CD8-positive, alpha-beta memory T cell (primary cell): ENCODE results near the gene TMEM109. TPM values are rescaled to one million over a fixed set of nuclear protein-coding genes. Genes with fewer than 3 reads are reported as not detected.

Experiments used
- CTCF ChIA-PET: fragments of 350-600 bp; sonication (Branson Sonifier 250); formaldehyde crosslinking; loops from one replicate; lab custom pipeline; 2021; ENCODE audit warnings: antibody characterized with exemption; lab: Charles Lee
- POLR2A ChIA-PET: fragments of 350-600 bp; sonication (Branson Sonifier 250); formaldehyde crosslinking; loops from one replicate; lab custom pipeline; 2021; ENCODE audit warnings: antibody characterized with exemption; lab: Charles Lee
- DNase-seq, 5 donors: peaks; one replicate each; pipeline versions ENCODE4 v3.0.0 to v3.0.0-alpha.2; 2020 to 2022; ENCODE audit warnings: mixed read lengths in 1 of 5
- H3K27ac ChIP-seq: one replicate; pipeline ENCODE4 v1.7.0; 2013; ENCODE audit warnings: low read depth, mild to moderate bottlenecking, low read length, moderate library complexity
- H3K27me3 ChIP-seq: 2 replicates; pipeline ENCODE4 v1.7.0; 2013; ENCODE audit warnings: low read length, mild to moderate bottlenecking; ENCODE audit not compliant: insufficient read depth, poor library complexity, severe bottlenecking
- H3K36me3 ChIP-seq: 2 replicates; pipeline ENCODE4 v1.7.0; 2013; ENCODE audit warnings: mild to moderate bottlenecking, low read length, moderate library complexity; ENCODE audit not compliant: insufficient read depth
- H3K4me1 ChIP-seq: 2 replicates; pipeline ENCODE4 v1.7.0; 2013; ENCODE audit warnings: mild to moderate bottlenecking, low read length, moderate library complexity; ENCODE audit not compliant: insufficient read depth
- H3K4me3 ChIP-seq: 2 replicates; pipeline ENCODE4 v1.7.0; 2013; ENCODE audit warnings: mild to moderate bottlenecking, low read length
- H3K9me3 ChIP-seq: 2 replicates; pipeline ENCODE4 v1.7.0; 2013; ENCODE audit warnings: mild to moderate bottlenecking, low read length
- H3K27ac Mint-ChIP-seq, 8 donors: one replicate each; pipeline ENCODE4 v1.8.0; 2020 to 2021; ENCODE audit warnings: mixed read lengths in 8 of 8, mild to moderate bottlenecking in 6 of 8, inconsistent platforms in 3 of 8, moderate library complexity in 3 of 8
- H3K27me3 Mint-ChIP-seq, 2 donors: one replicate each; pipeline ENCODE4 v1.8.0; 2020 to 2021; ENCODE audit warnings: mixed read lengths in 2 of 2, mild to moderate bottlenecking in 1 of 2, moderate library complexity in 1 of 2
- H3K36me3 Mint-ChIP-seq, 3 donors: one replicate each; pipeline ENCODE4 v1.8.0; 2020 to 2021; ENCODE audit warnings: mixed read lengths in 3 of 3, inconsistent platforms in 1 of 3, mild to moderate bottlenecking in 1 of 3
- H3K4me1 Mint-ChIP-seq, 3 donors: one replicate each; pipeline ENCODE4 v1.8.0; 2020 to 2021; ENCODE audit warnings: mixed read lengths in 3 of 3, inconsistent platforms in 1 of 3, mild to moderate bottlenecking in 1 of 3
- H3K4me3 Mint-ChIP-seq, 7 donors: one replicate each; pipeline ENCODE4 v1.8.0; 2020 to 2021; ENCODE audit warnings: mixed read lengths in 7 of 7, mild to moderate bottlenecking in 6 of 7, moderate library complexity in 4 of 7, inconsistent platforms in 2 of 7
- H3K9me3 Mint-ChIP-seq, 5 donors: one replicate each; pipeline ENCODE4 v1.8.0; 2020 to 2022; ENCODE audit warnings: mixed read lengths in 5 of 5, mild to moderate bottlenecking in 3 of 5, moderate library complexity in 2 of 5, inconsistent platforms in 1 of 5
- polyA plus RNA-seq: library from polyadenylated mRNA; unstranded; fragments of 300-500 nt; fragmentation: Illumina TruSeq; gene quantifications from one replicate; pipeline ENCODE4 v1.2.3, GENCODE V29; 2021
- total RNA-seq, 2 experiments: library from RNA; stranded (reverse); gene quantifications; one replicate each; pipeline ENCODE4 v1.2.3, GENCODE V29; 2021

The TMEM109 gene
- total and polyA plus RNA-seq, 3 experiments from 2014 or later: 144 to 396 (median 147) TPM

DNA sequence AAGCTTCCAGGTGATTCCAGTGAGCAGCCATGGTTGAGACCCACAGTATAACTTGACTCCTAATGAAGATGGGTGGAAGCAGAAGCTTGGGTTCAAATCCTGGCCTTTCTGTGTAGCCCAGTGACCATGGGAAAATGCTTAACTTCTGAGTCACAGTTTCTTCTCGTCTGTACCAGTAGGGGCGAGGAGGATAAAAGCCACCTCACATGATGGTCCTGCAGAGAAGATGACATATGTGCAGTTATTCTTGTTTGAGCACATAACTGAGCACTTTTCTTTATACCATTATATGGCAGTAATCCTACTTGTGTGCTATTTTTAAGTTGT is 4.9 kb downstream of the TMEM109 start:
- Mint-ChIP-seq H3K27ac (no peak overlapping the region), H3K4me1 (peaks cover 30 to 50% (median 36%) of the 10 kb centered on the region in 3 donors), H3K36me3 (peaks cover 22 to 60% (median 25%) of the 10 kb centered on the region in 3 donors), H3K9me3 (no peaks in the 10 kb centered on the region), H3K27me3 (peaks cover 4 to 7% of the 10 kb centered on the region in 2 donors), H3K4me3 (no peak overlapping the region)
- no peak overlapping the region for H3K4me3 ChIP-seq
- H3K27me3 ChIP-seq: peaks cover 5% of the 10 kb centered on the region
- H3K4me1 ChIP-seq: peaks cover 20% of the 10 kb centered on the region
- DNase-seq: no peak
- no peaks in the 10 kb centered on the region for H3K9me3 ChIP-seq
- H3K36me3 ChIP-seq: peaks cover 39% of the 10 kb centered on the region
- no peak overlapping the region for H3K27ac ChIP-seq
- ChIA-PET POLR2A (no interaction called here), CTCF (interaction anchor here (1.3 to 1.8 kb wide), 3 partner anchors 9 to 269 kb away, joined by 3 to 5 read pairs (median 3); no protein-coding TSS in a partner anchor)

DNA sequence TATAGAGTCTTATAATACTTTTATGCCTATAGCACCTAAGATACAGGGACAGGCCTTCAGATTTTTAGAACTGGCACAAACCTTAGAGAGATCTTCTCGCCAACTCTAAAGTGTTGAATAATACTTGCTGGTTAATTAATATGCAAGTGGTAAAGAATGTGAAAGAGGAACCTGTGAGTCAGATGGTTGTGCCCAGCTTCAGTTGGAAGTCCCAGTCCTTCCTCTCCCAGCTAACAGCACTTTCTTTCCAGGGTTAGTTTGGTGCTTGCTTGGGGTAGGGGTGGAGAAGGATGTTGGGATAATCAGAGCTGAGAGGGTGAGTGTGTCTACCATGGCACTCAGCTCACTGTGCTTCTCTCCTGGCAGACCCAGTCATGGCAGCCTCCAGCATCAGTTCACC is 5.4 kb downstream of the TMEM109 start:
- CTCF ChIA-PET: interaction anchor here (1.4 to 1.8 kb wide), 2 partner anchors 89 to 268 kb away, joined by 3 to 5 read pairs; no protein-coding TSS in a partner anchor
- H3K4me1 Mint-ChIP-seq: peaks cover 31 to 50% (median 33%) of the 10 kb centered on the region in 3 donors
- no peak for DNase-seq
- peaks cover 22 to 58% (median 25%) of the 10 kb centered on the region in 3 donors for H3K36me3 Mint-ChIP-seq
- no peaks in the 10 kb centered on the region for H3K9me3 Mint-ChIP-seq
- no peak overlapping the region for H3K27ac Mint-ChIP-seq
- H3K9me3 ChIP-seq: no peaks in the 10 kb centered on the region
- POLR2A ChIA-PET: no interaction called here
- H3K4me1 ChIP-seq: peaks cover 23% of the 10 kb centered on the region
- no peak overlapping the region for H3K27ac ChIP-seq
- H3K4me3 Mint-ChIP-seq: no peak overlapping the region
- no peak overlapping the region for H3K4me3 ChIP-seq
- H3K27me3 ChIP-seq: peaks cover 8% of the 10 kb centered on the region
- peaks cover 39% of the 10 kb centered on the region for H3K36me3 ChIP-seq
- H3K27me3 Mint-ChIP-seq: peaks cover 4 to 7% of the 10 kb centered on the region in 2 donors

DNA sequence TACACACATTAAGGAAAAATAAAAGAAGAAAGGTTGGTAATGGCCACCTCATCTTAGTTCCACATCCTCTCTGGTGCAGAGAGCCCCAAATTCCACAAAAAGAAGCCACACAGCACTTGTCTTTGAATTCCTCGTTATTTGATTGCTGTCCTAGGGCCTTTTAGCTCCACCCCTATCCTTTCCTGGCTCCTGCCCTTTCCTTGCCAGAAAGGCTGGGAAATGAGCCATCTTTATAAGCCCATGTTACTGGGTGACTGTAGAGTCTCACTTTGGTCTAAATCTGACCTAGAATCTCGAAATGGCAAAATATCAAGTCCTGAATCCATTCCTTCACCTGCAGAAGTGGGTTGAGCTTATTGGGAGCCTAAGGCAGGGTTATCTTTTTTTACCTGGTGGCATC is 6.0 kb downstream of the TMEM109 start:
- H3K4me1 ChIP-seq: peaks cover 25% of the 10 kb centered on the region
- ChIA-PET CTCF (no interaction called here), POLR2A (interaction anchor here (1.5 kb wide), 1 partner anchor 14 kb away, joined by 4 read pairs; no protein-coding TSS in a partner anchor)
- no peak overlapping the region for H3K4me3 ChIP-seq
- Mint-ChIP-seq H3K4me1 (peaks cover 29 to 50% (median 32%) of the 10 kb centered on the region in 3 donors), H3K9me3 (no peaks in the 10 kb centered on the region), H3K36me3 (peaks cover 22 to 55% (median 25%) of the 10 kb centered on the region in 3 donors), H3K4me3 (peak overlapping the region in 1 of 7 donors; percentile 18), H3K27me3 (peaks cover 4 to 7% of the 10 kb centered on the region in 2 donors), H3K27ac (no peak overlapping the region)
- no peak for DNase-seq
- H3K27ac ChIP-seq: no peak overlapping the region
- H3K9me3 ChIP-seq: no peaks in the 10 kb centered on the region
- H3K36me3 ChIP-seq: peaks cover 39% of the 10 kb centered on the region
- peaks cover 11% of the 10 kb centered on the region for H3K27me3 ChIP-seq

DNA sequence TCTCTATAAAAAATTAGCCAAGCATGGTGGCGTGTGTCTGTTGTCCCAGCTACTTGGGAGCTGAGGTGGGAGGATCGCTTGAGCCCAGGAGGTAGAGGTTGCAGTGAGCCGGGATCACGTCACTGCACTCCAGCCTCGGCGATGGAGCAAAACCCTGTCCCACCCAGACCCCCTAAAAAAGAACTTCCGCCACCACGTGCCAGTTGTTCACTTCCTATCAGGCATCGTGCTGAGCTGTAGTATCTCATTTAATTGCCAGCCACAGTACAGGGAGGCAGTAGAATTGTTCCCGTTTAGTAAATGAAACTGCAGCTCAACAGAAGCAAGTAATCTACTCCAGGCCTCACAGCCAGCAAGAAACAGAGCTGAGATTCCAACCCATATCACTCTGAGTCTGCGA is 7.3 kb downstream of the TMEM109 start:
- peaks cover 18% of the 10 kb centered on the region for H3K4me1 ChIP-seq
- Mint-ChIP-seq H3K4me1 (peaks cover 25 to 47% (median 29%) of the 10 kb centered on the region in 3 donors), H3K27ac (no peak overlapping the region), H3K36me3 (peaks cover 22 to 52% (median 25%) of the 10 kb centered on the region in 3 donors), H3K27me3 (peaks cover 7 to 13% of the 10 kb centered on the region in 2 donors), H3K9me3 (no peaks in the 10 kb centered on the region), H3K4me3 (no peak overlapping the region)
- peaks cover 39% of the 10 kb centered on the region for H3K36me3 ChIP-seq
- no peaks in the 10 kb centered on the region for H3K9me3 ChIP-seq
- peaks cover 20% of the 10 kb centered on the region for H3K27me3 ChIP-seq
- H3K4me3 ChIP-seq: no peak overlapping the region
- ChIA-PET POLR2A (interaction anchor here (0.6 to 1.5 kb wide), 3 partner anchors 9 to 168 kb away, joined by 3 to 4 read pairs (median 4); no protein-coding TSS in a partner anchor), CTCF (interaction anchor here (0.9 to 1.0 kb wide), 2 partner anchors 22 to 266 kb away, joined by 3 to 5 read pairs; no protein-coding TSS in a partner anchor)
- DNase-seq: no peak
- no peak overlapping the region for H3K27ac ChIP-seq

DNA sequence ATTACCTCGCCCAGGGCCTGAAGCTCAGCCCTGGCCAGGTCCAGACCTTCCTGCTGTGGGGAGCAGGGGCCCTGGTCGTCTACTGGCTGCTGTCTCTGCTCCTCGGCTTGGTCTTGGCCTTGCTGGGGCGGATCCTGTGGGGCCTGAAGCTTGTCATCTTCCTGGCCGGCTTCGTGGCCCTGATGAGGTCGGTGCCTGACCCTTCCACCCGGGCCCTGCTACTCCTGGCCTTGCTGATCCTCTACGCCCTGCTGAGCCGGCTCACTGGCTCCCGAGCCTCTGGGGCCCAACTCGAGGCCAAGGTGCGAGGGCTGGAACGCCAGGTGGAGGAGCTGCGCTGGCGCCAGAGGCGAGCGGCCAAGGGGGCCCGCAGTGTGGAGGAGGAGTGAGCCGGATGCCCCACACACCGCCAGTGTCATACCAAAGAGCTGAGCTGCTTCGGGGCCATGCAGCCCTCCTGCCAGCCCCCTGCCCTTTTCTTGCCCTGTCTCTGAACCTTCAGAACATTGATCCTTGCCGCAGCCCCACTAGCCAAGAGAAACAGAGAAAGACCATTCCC is 7.9 kb downstream of the TMEM109 start:
- CTCF ChIA-PET: interaction anchor here (0.7 to 0.9 kb wide), 2 partner anchors 21 to 265 kb away, joined by 3 read pairs; no protein-coding TSS in a partner anchor
- peak overlapping the region in 1 of 8 donors; percentile 15 for H3K27ac Mint-ChIP-seq
- H3K4me3 Mint-ChIP-seq: no peak overlapping the region
- Histone ChIP-seq H3K27me3 (peaks cover 20% of the 10 kb centered on the region), H3K27ac (no peak overlapping the region), H3K36me3 (peaks cover 39% of the 10 kb centered on the region), H3K9me3 (no peaks in the 10 kb centered on the region), H3K4me3 (no peak overlapping the region), H3K4me1 (peaks cover 13% of the 10 kb centered on the region)
- no peak for DNase-seq
- H3K9me3 Mint-ChIP-seq: no peaks in the 10 kb centered on the region
- H3K36me3 Mint-ChIP-seq: peaks cover 22 to 52% (median 25%) of the 10 kb centered on the region in 3 donors
- H3K27me3 Mint-ChIP-seq: peaks cover 7 to 19% of the 10 kb centered on the region in 2 donors
- H3K4me1 Mint-ChIP-seq: peaks cover 20 to 41% (median 23%) of the 10 kb centered on the region in 3 donors
- POLR2A ChIA-PET: interaction anchor here (0.6 kb wide), 2 partner anchors 8 to 167 kb away, joined by 3 to 4 read pairs; no protein-coding TSS in a partner anchor

DNA sequence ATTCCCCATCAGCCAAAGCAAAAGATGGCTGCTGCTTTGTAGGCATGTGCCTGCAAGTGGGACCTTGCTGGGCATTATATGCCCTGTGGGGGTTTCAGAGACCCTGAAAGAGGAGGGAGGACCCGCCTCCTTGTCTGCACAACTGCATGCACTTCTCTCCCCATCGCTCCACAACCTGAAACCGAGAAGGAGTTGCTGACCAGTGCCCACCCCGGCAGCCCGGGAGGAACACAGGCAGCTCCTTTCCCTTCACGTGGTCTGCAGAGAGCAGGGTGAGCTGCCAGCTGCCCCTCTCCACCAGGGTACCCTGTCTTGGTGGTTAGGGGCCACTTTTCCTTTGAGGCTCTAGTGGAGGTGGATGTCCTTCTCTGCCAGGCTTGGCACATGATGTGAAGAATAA is 8.9 kb downstream of the TMEM109 start:
- Histone ChIP-seq H3K27ac (no peak overlapping the region), H3K4me3 (no peak overlapping the region), H3K36me3 (peaks cover 38% of the 10 kb centered on the region), H3K4me1 (peaks cover 13% of the 10 kb centered on the region), H3K9me3 (no peaks in the 10 kb centered on the region), H3K27me3 (peaks cover 20% of the 10 kb centered on the region)
- ChIA-PET POLR2A (interaction anchor here (1.1 kb wide), 1 partner anchor 8 kb away, joined by 3 read pairs; no protein-coding TSS in a partner anchor), CTCF (interaction anchor here (1.3 kb wide), 2 partner anchors 92 to 265 kb away, joined by 3 read pairs; no protein-coding TSS in a partner anchor)
- Mint-ChIP-seq H3K27ac (no peak overlapping the region), H3K36me3 (peaks cover 22 to 50% (median 25%) of the 10 kb centered on the region in 3 donors), H3K9me3 (no peaks in the 10 kb centered on the region), H3K27me3 (peaks cover 8 to 20% of the 10 kb centered on the region in 2 donors), H3K4me1 (peaks cover 14 to 32% (median 17%) of the 10 kb centered on the region in 3 donors), H3K4me3 (peak overlapping the region in 1 of 7 donors; percentile 12)
- DNase-seq: no peak

DNA sequence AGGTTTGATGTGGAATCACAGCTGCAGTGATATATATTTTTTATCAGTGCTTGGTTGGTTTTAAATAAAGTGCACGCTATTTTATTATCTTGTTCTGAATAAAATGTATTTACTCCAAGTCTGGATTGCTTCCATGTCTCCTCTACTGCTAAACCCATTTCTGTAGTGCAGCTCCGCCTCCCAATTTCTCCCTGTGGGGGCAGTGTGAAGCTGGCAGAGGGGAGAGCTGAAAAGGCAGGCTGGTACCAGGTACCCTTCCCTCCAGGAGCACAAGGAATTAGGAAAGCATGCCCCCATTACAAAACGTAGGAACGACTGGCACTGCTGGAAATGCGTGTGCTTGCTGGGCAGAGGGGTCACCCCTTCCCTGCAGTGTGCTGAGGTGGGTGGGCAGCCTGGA is 9.4 kb downstream of the TMEM109 start:
- Histone ChIP-seq H3K27ac (no peak overlapping the region), H3K36me3 (peaks cover 34% of the 10 kb centered on the region), H3K27me3 (peaks cover 20% of the 10 kb centered on the region), H3K4me3 (no peak overlapping the region), H3K4me1 (peaks cover 13% of the 10 kb centered on the region), H3K9me3 (no peaks in the 10 kb centered on the region)
- CTCF ChIA-PET: interaction anchor here (1.3 kb wide), 2 partner anchors 92 to 265 kb away, joined by 3 read pairs; no protein-coding TSS in a partner anchor
- H3K4me1 Mint-ChIP-seq: peaks cover 14 to 29% (median 17%) of the 10 kb centered on the region in 3 donors
- DNase-seq: no peak
- H3K9me3 Mint-ChIP-seq: no peaks in the 10 kb centered on the region
- no peak overlapping the region for H3K27ac Mint-ChIP-seq
- peaks cover 8 to 20% of the 10 kb centered on the region in 2 donors for H3K27me3 Mint-ChIP-seq
- peak overlapping the region in 5 of 7 donors; percentile 5 to 78 (median 38) for H3K4me3 Mint-ChIP-seq
- H3K36me3 Mint-ChIP-seq: peaks cover 22 to 48% (median 25%) of the 10 kb centered on the region in 3 donors
- POLR2A ChIA-PET: interaction anchor here (0.7 to 1.1 kb wide), 2 partner anchors 8 to 18 kb away, joined by 3 read pairs; no protein-coding TSS in a partner anchor
